Neural cell (in vitro differentiated cells): ENCODE measurements around the gene PTRH1.

Source experiments
- CTCF ChIP-seq: fragments of 450-650 bp; IDR thresholded peaks from 2 replicates; pipeline ENCODE4 v1.5.1; 2014; ENCODE audit warnings: antibody characterized with exemption, mild to moderate bottlenecking, moderate library complexity; ENCODE audit not compliant: poor library complexity, severe bottlenecking
- EP300 ChIP-seq: fragments of 450-650 bp; conservative IDR thresholded peaks from 2 replicates; pipeline ENCODE4 v1.6.1; 2014; ENCODE audit warnings: antibody characterized with exemption, mild to moderate bottlenecking, moderate library complexity; ENCODE audit not compliant: poor library complexity, severe bottlenecking
- EZH2 ChIP-seq: fragments of 200-600, 300-800 bp; shearing (Covaris generic), sonication (generic); IDR thresholded peaks from 2 replicates; pipeline ENCODE4 v1.6.1; 2014; ENCODE audit warnings: antibody characterized with exemption, low read length, borderline replicate concordance, mild to moderate bottlenecking; ENCODE audit not compliant: insufficient read depth, poor library complexity, severe bottlenecking
- MXI1 ChIP-seq: fragments of 450-650 bp; conservative IDR thresholded peaks from 2 replicates; pipeline ENCODE4 v1.6.1; 2014; ENCODE audit warnings: antibody characterized with exemption, mild to moderate bottlenecking; ENCODE audit not compliant: poor library complexity, severe bottlenecking
- TAF1 ChIP-seq: IDR thresholded peaks from 2 replicates; pipeline ENCODE4 v1.6.1; 2012; ENCODE audit warnings: low read depth

GRCh38 chr9:127733614-127734013, 18.2 kb upstream of the PTRH1 start:
- TF ChIP-seq CTCF (no peak), MXI1 (no peak), TAF1 (no peak), EP300 (no peak), EZH2 (no peak)
